ENCODE data around the gene RRP9. TPM values are rescaled to one million over a fixed set of nuclear protein-coding genes. Genes with fewer than 3 reads are reported as not detected.

RRP9 gene
- total and polyA plus RNA-seq, 2 donors (not counting 3 experiments of a cell fraction or from before 2014, with no cell fraction given): 26.0 to 30.1 TPM

DNA sequence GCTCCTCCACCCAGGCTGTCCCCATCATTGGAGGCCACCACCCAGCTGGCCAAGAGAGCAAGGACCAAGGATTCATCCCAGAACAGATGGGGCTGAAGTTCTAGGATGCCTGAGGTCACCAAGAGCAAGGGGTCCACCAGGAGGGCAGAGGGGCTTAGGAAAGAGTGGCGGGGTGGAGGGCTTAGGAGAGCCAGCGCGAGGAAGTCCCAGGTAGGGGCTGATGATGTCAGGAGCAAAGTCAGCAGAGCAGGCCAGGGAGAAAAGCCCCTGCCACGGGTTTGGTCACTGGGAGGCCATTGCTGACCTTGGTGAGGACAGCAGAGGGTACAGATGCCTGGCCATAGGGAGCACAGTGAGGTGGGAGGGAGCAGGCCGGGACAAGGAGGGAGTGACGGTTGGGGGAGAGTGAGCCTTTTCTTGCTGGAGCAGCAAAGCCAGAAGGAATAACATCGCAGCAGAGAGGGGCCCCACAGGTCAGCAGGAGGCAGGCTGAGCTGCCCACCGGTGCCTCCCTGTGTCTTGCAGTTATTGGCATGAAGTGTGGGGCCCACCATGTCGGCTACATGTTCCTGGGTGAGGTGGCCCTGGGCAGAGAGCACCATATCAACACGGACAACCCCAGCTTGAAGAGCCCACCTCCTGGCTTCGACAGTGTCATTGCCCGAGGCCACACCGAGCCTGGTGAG, 5.7 kb upstream of the RRP9 start:
- no peaks in the 10 kb centered on the region for H3K79me2 ChIP-seq (ENCODE audit: control insufficient read depth, insufficient read depth, low read length)
- ChIA-PET POLR2A (no interaction called here), CTCF (interaction anchor here (1.1 kb wide), 1 partner anchor 36 kb away, joined by 3 read pairs; the partner anchor contains the start of gene ACY1)
- no peaks in the 10 kb centered on the region for H3K27me3 ChIP-seq (ENCODE audit: control insufficient read depth in 2 of 2, insufficient read depth in 2 of 2, low read length in 2 of 2)
- BruUV-seq (replicated peaks): no TSS peak
- no peaks in the 10 kb centered on the region for H3K36me3 ChIP-seq (ENCODE audit: control insufficient read depth in 2 of 2, extremely low read depth in 1 of 2, insufficient read depth in 2 of 2, low read length in 2 of 2)
- TF ChIP-seq JUN (IDR thresholded peaks at IDR 0.05; ENCODE audit: borderline replicate concordance, insufficient read depth, insufficient read length, low read depth) (no peak), POLR2AphosphoS5 (IDR thresholded peaks at IDR 0.05; ENCODE audit: insufficient read depth, low read depth, low read length) (no peak), EZH2 (IDR thresholded peaks at IDR 0.05; ENCODE audit: borderline replicate concordance, low read depth, low read length, severe bottlenecking) (no peak), FOS (IDR thresholded peaks at IDR 0.05; ENCODE audit: borderline replicate concordance, insufficient read depth, low read length) (no peak), MYC (IDR thresholded peaks at IDR 0.05; ENCODE audit: low read depth, low read length) (no peak), POLR2A (IDR thresholded peaks at IDR 0.05; ENCODE audit: low read depth, low read length) (no peak), GATA2 (IDR thresholded peaks at IDR 0.05; ENCODE audit: insufficient read depth, insufficient read length, low read depth, low read length) (no peak)
- TF ChIP-seq, protein P1, sequence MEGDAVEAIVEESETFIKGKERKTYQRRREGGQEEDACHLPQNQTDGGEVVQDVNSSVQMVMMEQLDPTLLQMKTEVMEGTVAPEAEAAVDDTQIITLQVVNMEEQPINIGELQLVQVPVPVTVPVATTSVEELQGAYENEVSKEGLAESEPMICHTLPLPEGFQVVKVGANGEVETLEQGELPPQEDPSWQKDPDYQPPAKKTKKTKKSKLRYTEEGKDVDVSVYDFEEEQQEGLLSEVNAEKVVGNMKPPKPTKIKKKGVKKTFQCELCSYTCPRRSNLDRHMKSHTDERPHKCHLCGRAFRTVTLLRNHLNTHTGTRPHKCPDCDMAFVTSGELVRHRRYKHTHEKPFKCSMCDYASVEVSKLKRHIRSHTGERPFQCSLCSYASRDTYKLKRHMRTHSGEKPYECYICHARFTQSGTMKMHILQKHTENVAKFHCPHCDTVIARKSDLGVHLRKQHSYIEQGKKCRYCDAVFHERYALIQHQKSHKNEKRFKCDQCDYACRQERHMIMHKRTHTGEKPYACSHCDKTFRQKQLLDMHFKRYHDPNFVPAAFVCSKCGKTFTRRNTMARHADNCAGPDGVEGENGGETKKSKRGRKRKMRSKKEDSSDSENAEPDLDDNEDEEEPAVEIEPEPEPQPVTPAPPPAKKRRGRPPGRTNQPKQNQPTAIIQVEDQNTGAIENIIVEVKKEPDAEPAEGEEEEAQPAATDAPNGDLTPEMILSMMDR (IDR thresholded peaks at IDR 0.05; ENCODE audit: extremely low read depth in 1 of 2, insufficient read depth in 1 of 2, low read depth in 1 of 2, low read length in 2 of 2): no peak
- TF ChIP-seq, protein P2, sequence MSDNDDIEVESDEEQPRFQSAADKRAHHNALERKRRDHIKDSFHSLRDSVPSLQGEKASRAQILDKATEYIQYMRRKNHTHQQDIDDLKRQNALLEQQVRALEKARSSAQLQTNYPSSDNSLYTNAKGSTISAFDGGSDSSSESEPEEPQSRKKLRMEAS (IDR thresholded peaks at IDR 0.05; ENCODE audit: insufficient read depth, insufficient read length): no peak
- no peak for FAIRE-seq
- H3K9ac ChIP-seq (replicated peaks; ENCODE audit: extremely low read depth, insufficient read depth, low read length): no peak overlapping the region
- H3K9me1 ChIP-seq (replicated peaks; ENCODE audit: control insufficient read depth, extremely low read depth, insufficient read depth, low read length): no peaks in the 10 kb centered on the region
- no peak overlapping the region for H3K4me2 ChIP-seq (ENCODE audit: insufficient read depth, low read length)
- no peak for DNase-seq (ENCODE audit: low read depth, low spot score)
- dilution Hi-C loops (cut with MboI; ENCODE audit: extremely low pct_ligation_motif_present, low sequenced_read_pairs) (no loop called here), intact Hi-C loops (cut with micrococcal nuclease) (loop anchor here (10.0 kb wide), 1 partner anchor 563 kb away; the partner anchor contains the start of gene MANF)
- no peak overlapping the region for H3K27ac ChIP-seq (ENCODE audit: insufficient read depth, low read depth, low read length)
- H3K4me3 ChIP-seq (replicated peaks in 1 of 3; ENCODE audit: insufficient read depth in 1 of 3, low read depth in 1 of 3, low read length in 3 of 3): no peak overlapping the region
- H4K20me1 ChIP-seq (replicated peaks; ENCODE audit: control insufficient read depth, extremely low read depth, insufficient read depth, low read length): no peaks in the 10 kb centered on the region
- no peaks in the 10 kb centered on the region for H3K9me3 ChIP-seq (replicated peaks; ENCODE audit: control insufficient read depth, insufficient read depth, low read length)
- peaks cover 9% of the 10 kb centered on the region for H3K4me1 ChIP-seq (ENCODE audit: control insufficient read depth, extremely low read depth, insufficient read depth, low read length)
- H2AFZ ChIP-seq (ENCODE audit: low read depth, low read length): no peak overlapping the region

Measured in endothelial cell of umbilical vein (primary cell).